ENCODE measurements around the gene TBC1D2.
A peak's percentile ranks its signal among the peaks of the same experiment; 100 is the strongest.

TBC1D2 gene

DNA sequence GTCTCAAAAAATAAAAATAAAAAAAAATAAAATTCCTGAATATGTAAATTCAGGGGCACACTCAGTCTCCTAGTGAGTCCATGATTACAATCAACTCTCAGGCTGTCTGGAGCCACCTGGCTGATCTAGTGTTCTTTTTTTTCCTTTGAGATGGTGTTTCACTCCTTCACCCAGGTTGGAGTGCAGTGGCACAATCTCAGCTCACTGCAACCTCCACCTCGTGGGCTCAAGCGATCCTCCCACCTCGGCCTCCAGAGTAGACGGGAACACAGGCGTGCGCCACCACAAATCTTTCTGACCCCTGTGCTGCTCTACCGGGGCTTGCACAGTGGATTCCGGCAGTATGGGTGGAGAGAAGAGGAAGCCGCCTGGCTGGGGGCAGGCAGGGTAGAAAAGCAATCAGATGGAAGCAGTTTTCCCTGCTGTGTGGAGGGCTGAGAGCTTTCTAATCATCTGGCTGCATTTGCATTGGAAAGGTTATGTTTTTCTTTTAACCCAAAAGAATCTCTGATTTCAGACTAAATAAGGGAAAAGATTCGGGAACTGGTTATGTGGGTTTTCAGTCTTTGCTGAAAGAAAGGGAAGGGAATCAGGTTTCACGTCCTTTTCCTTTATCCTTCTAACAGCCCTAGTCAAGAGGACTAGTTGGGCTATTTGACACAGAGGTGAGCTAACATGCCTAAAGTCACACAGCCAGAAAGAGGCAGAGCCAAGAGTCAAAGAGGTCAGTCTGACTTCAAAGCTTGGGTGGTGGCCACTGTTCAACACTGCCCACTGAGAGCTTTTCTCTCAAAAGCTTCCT, 36.7 kb downstream of the TBC1D2 start:
- no peak for DNase-seq (ENCODE audit: low read depth in 2 of 2)

DNA sequence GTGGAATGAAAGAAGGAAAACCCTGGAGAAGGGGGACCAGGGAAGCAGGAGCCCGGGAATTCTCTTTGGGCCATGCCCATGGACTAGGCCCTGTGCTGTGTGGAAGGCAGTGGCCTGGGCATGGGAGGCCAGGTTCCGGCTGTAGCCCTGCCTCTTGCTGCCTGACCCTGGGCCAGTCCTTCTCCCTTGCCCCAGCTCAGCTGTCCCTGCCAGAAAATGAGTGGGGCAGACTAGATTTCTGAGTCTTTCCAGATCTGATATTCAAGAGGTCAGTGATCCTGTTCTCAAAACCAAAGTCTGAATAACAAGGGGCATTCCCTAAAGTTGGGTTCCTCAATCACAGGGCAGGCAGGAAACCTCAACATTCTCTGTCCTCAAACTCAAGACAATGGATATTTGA, 38.2 kb downstream of the TBC1D2 start:
- DNase-seq (ENCODE audit: low read depth in 2 of 2) = no peak

DNA sequence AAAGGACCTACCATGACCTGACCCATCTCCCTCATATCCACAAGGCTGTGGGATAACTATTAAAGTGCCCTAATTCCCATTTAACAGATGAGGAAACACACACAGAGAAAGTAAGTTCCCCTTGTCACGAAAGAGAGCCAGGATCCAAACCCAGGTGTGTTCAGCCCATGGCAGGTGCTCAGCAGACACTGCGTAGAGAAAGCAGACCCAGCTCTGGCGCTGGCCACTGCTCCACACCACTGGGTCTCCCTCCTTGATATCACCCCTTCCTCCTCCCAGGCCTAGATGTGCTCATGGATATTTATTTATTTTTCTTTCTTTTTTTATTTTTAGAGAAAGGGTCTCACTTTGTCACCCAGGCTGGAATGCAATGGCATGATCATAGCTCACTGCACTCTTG, 39.1 kb downstream of the TBC1D2 start:
- no peak for DNase-seq (ENCODE audit: low read depth in 2 of 2)

DNA sequence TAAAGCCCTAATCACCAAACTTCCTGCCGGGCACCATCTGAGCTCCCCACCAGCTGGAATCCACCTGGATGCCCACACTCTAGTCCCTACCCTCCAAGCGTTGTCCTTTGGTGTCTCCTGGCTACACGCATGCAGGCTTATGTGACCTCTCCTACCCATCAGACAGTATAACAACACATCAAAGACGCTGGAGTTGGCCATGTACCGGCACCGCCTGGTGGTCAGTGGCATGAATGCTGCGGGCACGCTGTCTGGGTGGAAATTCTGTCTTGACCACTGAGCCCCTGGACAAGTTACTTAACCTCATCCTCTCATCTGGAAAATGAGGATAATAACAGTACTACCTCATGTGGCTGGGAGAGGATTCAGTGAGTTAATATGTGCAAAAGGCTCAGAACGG, 39.6 kb downstream of the TBC1D2 start:
- DNase-seq (ENCODE audit: low read depth in 2 of 2) = no peak

DNA sequence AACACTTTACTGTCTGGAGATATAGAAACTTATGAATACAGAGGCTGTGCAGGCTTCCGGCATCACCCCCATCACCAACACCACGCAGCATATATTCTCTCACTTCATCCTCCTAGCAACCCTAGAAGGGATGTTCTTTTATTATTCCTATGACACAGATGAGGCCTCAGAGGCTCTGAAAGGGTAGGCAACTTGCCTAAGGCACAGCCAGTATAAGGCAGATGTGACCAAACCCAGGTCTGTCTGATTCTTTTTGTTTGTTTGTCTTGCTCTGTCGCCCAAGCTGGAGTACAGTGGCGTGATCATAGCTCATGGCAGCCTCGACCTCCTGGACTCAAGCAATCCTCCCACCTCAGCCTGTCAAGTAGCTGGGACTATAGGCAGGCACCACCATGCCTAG, 40.2 kb downstream of the TBC1D2 start:
- no peak for DNase-seq (ENCODE audit: low read depth in 2 of 2)

DNA sequence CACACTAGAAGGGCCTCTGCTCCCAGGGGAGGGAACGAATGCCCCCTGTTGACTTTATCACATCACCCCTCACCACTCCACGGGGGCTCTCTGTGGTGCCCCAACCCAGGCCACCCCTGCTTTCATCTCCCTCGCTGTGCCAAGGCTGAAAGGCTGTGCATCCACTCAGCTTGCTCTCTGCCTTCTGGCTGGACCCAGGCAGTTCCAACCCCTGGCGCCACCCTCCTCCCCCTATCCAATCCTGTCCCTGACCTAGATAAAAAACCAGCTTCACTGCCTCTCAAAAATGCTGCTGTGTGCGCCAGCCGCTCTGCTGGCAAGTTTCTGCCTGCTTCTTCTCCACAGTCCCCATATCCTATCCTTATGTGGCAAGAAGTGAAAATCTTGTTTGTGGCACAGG, 40.6 kb downstream of the TBC1D2 start:
- DNase-seq (ENCODE audit: low read depth in 2 of 2) = no peak

DNA sequence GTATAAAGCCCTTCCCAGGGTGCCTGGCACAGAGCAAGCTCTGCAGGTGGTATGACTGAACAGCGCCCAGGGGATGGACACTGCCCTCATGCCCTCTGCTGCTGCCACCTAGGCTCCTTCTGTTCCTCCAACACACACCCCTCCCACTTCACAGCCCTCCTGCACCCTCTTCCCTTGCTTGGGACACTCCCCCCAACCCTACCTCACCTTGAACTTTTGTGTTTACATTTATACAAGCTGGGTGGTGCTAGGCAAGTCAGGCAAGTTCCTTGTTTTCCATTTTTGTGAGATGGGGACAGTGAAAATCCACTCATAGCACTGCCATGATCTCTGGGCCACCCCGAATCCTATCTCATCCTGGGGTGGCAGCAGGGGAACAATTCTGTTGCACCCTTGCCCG, 44.2 kb downstream of the TBC1D2 start:
- DNase-seq (ENCODE audit: low read depth in 2 of 2) = no peak

DNA sequence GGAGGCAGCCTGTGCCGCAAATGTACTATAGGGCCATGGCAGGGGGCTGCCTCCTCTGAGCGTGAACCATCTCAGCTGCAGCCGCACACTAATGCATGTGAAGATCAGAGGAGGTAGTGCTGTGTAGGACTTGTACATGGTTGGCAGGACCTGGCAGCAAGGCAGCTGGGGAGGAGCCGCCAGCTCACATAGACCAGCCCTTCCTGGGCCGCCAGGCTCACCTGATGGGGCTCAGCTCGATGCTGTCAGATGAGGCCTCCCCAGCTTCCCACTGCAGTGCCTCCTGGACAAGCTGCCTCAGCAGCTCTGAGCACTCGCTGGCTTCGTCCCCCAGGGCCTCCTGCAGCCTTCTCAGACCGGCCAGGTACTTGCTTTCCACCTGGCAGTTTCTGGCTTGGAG, 45.0 kb downstream of the TBC1D2 start:
- no peak for DNase-seq (ENCODE audit: low read depth in 2 of 2)

DNA sequence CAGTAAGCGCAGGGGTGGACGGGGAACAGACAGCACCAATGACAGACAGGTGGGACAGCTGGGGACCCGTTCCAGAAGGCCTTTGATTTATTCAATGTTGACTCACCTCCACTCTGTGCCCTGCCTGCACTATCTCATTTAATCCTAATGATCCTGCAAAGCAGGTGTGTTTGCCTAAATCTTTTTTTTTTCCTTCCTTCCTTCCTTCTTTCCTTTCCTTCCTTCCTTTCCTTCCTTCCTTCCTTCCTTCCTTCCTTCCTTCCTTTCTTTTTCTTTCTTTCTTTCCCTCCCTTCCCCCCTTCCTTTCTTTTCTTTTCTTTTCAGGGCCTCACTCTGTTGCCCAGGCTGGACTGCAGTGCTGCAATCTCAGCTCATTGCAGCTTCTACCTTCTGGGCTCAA, 45.9 kb downstream of the TBC1D2 start:
- no peak for DNase-seq (ENCODE audit: low read depth in 2 of 2)

DNA sequence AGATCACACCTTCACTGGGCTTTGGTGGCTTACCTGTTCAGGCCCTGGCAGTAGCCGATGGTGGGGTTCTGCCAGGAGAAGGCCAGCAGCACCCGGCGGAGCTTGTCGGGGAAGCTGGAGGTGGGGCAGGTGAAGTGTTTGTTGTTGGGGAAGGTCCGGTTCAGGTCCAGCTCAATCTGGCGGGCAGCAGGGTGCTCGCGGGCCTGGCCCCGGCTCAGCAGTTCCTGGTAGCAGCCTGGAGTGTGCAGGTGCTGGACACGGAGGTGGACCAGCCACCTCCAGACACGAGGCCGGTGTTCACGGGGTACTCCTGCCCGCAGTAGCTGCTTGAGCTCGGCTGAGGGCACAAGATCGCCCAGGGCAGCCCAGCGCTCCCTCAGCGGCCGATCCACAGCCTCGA, 46.8 kb downstream of the TBC1D2 start:
- DNase-seq (ENCODE audit: low read depth in 2 of 2) = no peak

DNA sequence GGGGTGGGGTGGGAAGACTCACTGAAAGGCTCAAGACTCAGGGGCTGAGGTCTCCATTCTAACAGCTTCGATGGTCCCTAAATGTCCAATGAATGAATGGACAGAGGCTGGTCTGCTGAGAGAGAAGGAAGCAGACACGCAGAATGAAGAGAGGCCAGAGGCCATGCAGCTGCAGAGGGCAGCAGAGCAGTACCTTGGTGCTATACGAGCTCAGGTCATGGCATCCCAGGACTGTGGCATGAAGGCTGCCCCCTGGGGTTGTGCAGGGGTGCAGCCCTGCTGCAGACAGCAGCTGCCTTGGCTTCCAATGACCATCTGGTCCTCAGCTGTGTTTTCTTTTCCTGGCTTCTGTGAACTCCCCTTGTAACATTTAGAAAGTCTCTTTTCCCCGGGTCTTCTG, 47.8 kb downstream of the TBC1D2 start:
- no peak for DNase-seq (ENCODE audit: low read depth in 2 of 2)

DNA sequence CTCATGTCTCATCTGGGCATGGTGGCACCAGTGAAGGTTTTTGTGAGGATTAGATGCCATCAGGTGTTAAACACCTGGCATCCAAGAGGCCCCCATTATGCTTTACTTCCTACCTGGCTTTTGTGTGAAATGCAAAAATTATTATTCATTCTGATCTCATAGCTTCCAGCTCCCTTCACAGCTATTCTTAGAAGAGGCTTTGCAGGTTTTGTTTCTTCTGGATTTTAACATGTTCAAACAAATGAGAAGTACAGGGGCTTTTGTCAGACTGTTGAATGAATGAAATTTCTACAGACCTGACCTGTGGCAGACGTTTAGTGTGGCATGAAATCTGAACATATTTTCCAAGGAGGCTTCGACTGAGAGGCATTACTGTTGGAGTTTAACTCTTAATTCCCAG, 48.7 kb downstream of the TBC1D2 start:
- no peak for DNase-seq (ENCODE audit: low read depth in 2 of 2)

DNA sequence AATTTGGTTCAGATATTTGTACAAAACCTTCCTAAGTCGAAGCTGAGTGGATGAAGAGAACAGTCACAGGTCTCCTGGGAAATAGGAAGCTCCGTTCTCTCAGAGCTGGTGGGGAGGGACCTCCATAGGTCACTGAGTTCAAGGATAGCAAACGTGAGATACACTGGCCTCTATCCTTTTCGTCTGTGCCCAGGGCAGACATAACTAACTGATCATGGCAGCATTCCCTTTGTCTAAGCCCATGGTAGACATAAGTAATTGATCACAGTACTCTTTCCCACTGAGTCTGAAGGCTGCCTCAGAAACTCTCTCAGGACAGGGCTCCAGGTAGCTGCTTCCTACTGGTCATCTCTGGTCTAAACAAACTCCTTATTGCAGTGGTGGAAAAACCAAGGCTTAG, 50.8 kb downstream of the TBC1D2 start:
- no peak for DNase-seq (ENCODE audit: low read depth in 2 of 2)

DNA sequence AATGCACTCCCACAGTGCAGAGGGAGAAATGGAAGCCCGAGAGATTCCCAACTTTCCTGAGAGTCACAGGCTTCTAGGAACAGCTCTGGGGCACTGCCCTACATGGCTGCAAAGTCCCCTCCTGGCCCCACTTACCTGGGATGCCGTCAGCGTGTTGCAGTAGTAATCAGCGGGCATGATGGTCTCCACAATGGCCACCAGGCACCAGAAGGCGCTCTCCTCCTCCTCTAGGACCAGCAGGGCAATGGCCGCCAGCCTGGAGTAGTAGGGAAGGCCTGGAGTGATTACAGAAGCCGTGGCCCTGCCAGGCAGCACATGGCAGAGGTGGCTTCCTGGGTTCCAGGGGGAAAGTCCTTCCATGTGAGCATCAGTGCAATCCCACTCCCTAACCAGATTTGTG, 52.3 kb downstream of the TBC1D2 start:
- DNase-seq (ENCODE audit: low read depth in 2 of 2) = no peak

DNA sequence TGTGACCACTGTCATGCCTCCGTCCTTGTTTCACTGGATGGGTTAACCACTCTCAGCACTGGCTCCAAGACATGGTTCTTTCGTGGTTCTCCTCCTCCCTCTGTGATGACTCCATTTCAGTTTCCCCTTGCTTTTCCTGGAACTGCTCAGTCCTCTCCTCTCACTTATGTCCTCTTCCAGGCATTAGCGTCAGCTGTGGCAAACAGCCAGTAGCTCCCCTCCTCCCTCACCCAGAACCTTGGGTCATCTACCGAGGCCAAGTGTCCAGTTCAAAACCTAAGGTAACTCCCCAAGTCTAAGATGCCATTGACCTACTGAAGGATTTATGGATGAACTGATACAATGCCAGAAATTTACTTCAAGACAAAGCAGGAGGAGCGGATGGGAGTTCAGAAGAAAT, 53.2 kb downstream of the TBC1D2 start:
- DNase-seq (ENCODE audit: low read depth in 2 of 2) = no peak

DNA sequence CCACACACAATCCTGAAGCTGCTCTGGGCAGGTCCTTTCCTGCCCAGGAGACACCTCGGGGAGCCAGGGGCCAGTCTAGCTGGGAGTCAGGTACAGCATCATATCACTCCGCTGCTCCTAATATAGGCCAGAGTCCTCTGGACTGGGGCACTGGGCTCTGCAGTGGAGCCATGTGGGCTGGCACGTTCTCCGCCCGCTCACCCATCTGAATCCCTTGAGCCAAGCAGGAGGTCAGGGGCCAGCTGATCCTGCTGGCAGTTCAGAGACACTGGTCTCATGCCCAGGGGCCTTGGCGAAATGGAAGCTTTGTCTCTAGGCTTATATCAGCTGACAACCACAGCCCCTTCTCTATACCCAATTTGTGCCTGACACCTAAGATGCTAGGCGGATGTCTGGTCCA, 53.7 kb downstream of the TBC1D2 start:
- no peak for DNase-seq (ENCODE audit: low read depth in 2 of 2)

DNA sequence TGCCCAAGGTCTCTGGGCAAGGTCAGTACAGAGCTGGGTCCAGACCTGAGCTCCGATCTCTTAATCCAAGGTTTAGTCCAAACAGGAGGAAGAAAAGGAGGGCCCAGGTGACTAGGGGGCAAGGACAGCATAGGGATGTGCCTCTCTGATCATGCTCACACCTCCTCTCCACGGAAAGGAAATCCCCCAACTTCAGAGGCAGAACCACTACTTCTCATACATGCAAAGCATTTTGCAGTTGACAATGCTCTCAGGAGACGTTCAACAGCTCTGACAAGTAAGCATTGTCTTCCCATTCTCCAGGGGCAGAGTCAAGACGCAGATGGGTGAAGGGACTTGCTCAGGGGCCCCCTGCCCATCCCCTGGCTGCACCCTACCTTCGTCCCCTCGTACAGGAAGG, 54.3 kb downstream of the TBC1D2 start:
- no peak for DNase-seq (ENCODE audit: low read depth in 2 of 2)

DNA sequence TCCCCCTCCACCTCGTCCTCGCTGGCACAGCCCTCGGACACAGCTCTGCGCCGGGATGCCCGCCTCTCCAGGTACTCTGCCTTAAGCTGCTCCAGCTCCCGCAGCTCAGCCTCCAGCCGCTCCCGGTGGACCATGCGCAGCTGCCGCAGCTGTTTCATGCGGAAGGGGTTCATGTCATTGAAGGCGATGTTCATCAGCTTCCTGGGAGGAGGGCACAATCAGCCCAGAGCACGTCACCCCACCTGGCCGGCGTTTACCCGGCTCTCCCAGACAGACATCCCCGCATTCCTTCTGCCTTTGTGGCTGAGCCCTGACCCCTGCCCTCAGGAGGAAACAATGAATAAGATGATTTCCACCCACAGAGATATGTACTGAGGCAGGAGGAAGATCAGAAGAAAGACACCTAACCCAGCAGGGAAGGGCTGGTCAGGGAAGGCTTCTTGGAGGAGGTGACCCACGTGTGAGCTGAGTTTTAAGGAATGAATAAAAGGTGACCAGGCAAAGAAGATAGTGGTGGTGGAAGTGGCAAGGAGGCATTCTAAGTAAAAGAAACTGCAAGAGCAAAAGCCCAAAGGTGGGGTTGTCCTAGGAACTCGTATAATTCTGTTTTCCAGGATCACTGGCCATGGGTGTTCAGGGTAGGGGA, 55.9 kb downstream of the TBC1D2 start:
- DNase-seq (ENCODE audit: low read depth in 2 of 2) = no peak

DNA sequence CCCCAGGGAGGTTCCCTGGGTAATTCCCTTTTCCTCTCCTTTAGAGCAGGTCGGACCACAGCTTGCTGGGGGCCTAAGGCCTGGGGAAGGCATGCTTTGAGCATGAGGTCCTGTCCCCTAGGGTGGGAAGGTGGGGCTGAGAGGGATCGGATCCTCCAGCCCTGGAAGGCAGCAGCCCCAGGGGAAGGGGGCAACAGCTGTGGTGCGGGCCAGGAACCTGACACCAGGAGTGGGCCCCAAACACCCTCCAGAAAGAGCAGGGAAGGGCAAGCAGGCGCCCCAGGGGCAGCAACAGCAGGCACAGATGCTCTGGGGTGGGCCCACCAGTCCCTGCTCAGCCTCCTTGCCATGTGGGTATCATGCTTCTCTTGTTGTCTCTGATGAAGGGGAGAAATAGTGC, 59.8 kb downstream of the TBC1D2 start:
- no peak for DNase-seq (ENCODE audit: low read depth in 2 of 2)

DNA sequence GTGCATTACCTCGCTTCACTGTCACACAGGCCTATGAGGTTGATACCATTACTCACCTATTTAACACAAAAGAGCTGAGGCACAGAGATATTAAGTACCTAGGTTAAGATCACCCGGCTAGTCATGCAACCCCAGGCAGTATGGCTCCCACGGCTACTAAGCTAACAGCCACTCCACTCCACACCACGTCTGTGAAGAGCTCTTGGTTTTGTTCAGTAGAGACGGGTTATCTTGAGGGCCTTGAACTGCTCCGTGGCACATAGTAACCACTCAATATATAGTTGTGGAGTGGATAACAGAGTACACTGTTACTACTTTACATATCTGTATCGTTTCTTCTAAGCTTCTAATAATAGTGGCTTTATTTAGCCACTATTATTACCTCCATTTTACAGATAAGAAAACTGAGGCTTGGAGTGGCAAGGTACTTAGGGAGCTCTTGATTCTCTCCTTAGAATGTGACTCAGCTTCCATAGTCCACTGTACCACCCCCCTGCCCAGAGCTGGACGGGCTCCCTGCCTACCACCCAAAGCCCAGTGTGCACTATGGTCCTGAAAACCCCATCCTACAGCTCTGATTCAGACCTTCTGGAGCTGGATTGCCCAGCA, 62.0 kb downstream of the TBC1D2 start:
- DNase-seq (ENCODE audit: low read depth in 2 of 2) = no peak

DNA sequence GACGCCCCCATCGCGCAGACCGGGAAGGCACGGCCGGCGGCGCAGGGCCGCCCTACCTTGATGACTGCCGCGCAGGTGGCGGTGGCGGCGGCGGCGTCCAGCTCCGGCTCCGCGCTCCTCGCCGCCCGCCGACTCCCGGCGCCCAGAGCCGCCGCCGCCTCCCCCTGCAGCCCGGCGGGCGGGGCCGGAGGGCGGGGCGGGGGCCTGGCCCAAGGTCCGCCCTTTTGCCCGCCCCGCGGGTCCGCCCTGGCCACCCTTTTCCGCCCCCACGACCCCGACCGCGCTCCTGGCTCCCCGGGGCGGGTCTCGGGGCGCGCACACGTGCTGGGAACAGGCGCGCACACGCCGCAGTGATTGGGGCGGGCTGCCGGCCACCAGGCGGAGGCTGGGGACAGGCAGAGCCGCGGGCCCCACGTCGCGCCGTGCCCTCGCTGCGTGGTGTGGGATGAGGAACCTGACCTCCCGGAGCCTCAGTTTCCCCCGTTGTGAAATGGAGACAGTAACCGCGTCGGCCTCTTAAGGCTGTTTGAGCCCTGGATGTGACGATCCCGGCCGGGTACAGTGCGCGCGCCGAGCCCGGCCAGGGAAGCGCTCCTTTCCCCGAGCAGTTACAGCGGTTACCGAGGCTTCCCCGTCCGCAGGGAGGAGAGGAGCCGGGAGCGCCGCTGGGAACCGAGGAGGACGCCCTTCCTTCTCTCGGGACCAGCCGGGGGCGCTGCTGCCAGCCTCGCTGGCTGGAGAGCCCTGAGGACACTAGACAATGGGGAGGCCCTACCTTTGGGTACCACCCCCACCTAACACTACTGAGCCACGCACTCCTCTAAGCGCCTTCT, 62.7 kb downstream of the TBC1D2 start, which contains the start of gene CORO2A:
TSS of gene CORO2A (minus strand) at position 135 of the 833 bp plus-strand sequence. CDS start 34,977 bp downstream, outside the sequence.
- peak; percentile 38 to 40 for DNase-seq (ENCODE audit: low read depth in 2 of 2)
